ENCODE measurements around the gene ZYG11B. TPM values are rescaled to one million over a fixed set of nuclear protein-coding genes. Genes with fewer than 3 reads are reported as not detected.
A peak's percentile ranks its signal among the peaks of the same experiment; 100 is the strongest.

The ZYG11B gene
- total and polyA plus RNA-seq, 2 donors (not counting 3 experiments of a cell fraction or from before 2014, with no cell fraction given), result 8.2 to 27.2 TPM

- peak overlapping the region; percentile 16 for H3K4me2 ChIP-seq (ENCODE audit: insufficient read depth, low read length)
- no TSS peak for BruUV-seq (replicated peaks)
- H3K9me1 ChIP-seq (replicated peaks; ENCODE audit: control insufficient read depth, extremely low read depth, insufficient read depth, low read length), result no peaks in the 10 kb centered on the region
- no peaks in the 10 kb centered on the region for H3K9me3 ChIP-seq (replicated peaks; ENCODE audit: control insufficient read depth, insufficient read depth, low read length)
- no peaks in the 10 kb centered on the region for H3K36me3 ChIP-seq (ENCODE audit: control insufficient read depth in 2 of 2, extremely low read depth in 1 of 2, insufficient read depth in 2 of 2, low read length in 2 of 2)
- H3K4me3 ChIP-seq (replicated peaks in 1 of 3; ENCODE audit: insufficient read depth in 1 of 3, low read depth in 1 of 3, low read length in 3 of 3), result no peak overlapping the region
- DNase-seq (ENCODE audit: low read depth, low spot score) (peak; percentile 85), FAIRE-seq (no peak)
- no peak overlapping the region for H2AFZ ChIP-seq (ENCODE audit: low read depth, low read length)
- intact Hi-C loops (cut with micrococcal nuclease) (no loop called here), dilution Hi-C loops (cut with MboI; ENCODE audit: extremely low pct_ligation_motif_present, low sequenced_read_pairs) (no loop called here)
- POLR2A ChIA-PET, result interaction anchor here (0.5 kb wide), 1 partner anchor 128 kb away, joined by 5 read pairs; no protein-coding TSS in a partner anchor
- H3K4me1 ChIP-seq (ENCODE audit: control insufficient read depth, extremely low read depth, insufficient read depth, low read length), result peaks cover 15% of the 10 kb centered on the region
- CTCF ChIA-PET, result interaction anchor here (1.2 kb wide), 1 partner anchor 13 kb away, joined by 5 read pairs; no protein-coding TSS in a partner anchor
- H3K27me3 ChIP-seq (ENCODE audit: control insufficient read depth in 2 of 2, insufficient read depth in 2 of 2, low read length in 2 of 2), result no peaks in the 10 kb centered on the region
- peaks cover 7% of the 10 kb centered on the region for H3K79me2 ChIP-seq (ENCODE audit: control insufficient read depth, insufficient read depth, low read length)
- TF ChIP-seq MAX (IDR thresholded peaks at IDR 0.05; ENCODE audit: insufficient read depth, insufficient read length) (no peak), JUN (IDR thresholded peaks at IDR 0.05; ENCODE audit: borderline replicate concordance, insufficient read depth, insufficient read length, low read depth) (no peak), CTCF (IDR thresholded peaks at IDR 0.05; ENCODE audit: extremely low read depth in 1 of 2, insufficient read depth in 1 of 2, low read depth in 1 of 2, low read length in 2 of 2) (no peak), MYC (IDR thresholded peaks at IDR 0.05; ENCODE audit: low read depth, low read length) (no peak), FOS (IDR thresholded peaks at IDR 0.05; ENCODE audit: borderline replicate concordance, insufficient read depth, low read length) (no peak), EZH2 (IDR thresholded peaks at IDR 0.05; ENCODE audit: borderline replicate concordance, low read depth, low read length, severe bottlenecking) (no peak), POLR2A (IDR thresholded peaks at IDR 0.05; ENCODE audit: low read depth, low read length) (no peak), POLR2AphosphoS5 (IDR thresholded peaks at IDR 0.05; ENCODE audit: insufficient read depth, low read depth, low read length) (no peak)
- H3K9ac ChIP-seq (replicated peaks; ENCODE audit: extremely low read depth, insufficient read depth, low read length), result no peak overlapping the region
- no peak overlapping the region for H3K27ac ChIP-seq (ENCODE audit: insufficient read depth, low read depth, low read length)
- no peaks in the 10 kb centered on the region for H4K20me1 ChIP-seq (replicated peaks; ENCODE audit: control insufficient read depth, extremely low read depth, insufficient read depth, low read length)
Measured at GRCh38 chr1:52751589-52752483, 25.6 kb downstream of the ZYG11B start.
